K562 treated with DMSO at 1 percent for 12 hours (cell line): Measurements from ENCODE around the gene FBXO11. TPM values are rescaled to one million over a fixed set of nuclear protein-coding genes. Genes with fewer than 3 reads are reported as not detected.

ENCODE experiments used
- total RNA-seq: library from RNA; unstranded; fragments of 300-600 nt; gene quantifications from 2 replicates; pipeline ENCODE4 v1.2.3, GENCODE V29; 2022; ENCODE audit not compliant: insufficient read depth

FBXO11 gene
- 7.3 and 24.0 TPM in 2 replicates for total RNA-seq

GRCh38 chr2:47906157-47907038 lies at the start of gene FBXO11:
Gene FBXO11 (minus strand): TSS chr2:47906498. CDS start chr2:47905720, 778 bp downstream.

DNA sequence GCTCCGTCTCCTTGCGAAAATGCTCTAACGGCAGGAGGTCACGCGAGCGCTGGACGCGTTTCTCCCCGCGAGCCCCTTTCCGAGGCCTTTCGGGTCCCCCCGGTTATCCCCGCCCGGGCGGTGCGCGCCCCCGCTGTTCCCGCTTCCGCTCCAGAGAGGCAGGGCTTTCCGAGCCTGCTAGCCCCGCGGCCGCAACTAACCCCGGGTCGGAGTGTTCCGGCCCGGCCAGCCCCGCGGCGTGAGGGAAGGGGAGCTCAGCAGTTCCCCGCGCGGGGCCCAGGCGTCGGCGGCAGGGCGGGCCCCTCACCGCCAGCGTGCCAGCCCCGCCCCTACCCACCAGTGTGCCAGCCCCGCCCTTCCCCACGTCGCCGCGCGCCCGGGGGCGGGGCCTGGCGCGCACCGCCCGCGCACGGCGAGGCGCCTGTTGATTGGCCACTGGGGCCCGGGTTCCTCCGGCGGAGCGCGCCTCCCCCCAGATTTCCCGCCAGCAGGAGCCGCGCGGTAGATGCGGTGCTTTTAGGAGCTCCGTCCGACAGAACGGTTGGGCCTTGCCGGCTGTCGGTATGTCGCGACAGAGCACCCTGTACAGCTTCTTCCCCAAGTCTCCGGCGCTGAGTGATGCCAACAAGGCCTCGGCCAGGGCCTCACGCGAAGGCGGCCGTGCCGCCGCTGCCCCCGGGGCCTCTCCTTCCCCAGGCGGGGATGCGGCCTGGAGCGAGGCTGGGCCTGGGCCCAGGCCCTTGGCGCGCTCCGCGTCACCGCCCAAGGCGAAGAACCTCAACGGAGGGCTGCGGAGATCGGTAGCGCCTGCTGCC lies 123.4 kb downstream of the FBXO11 start, which contains the start of gene MSH6:
TSS of gene MSH6 (plus strand) at position 475 of the 815 bp plus-strand sequence. CDS start at position 564, 89 bp downstream.

Other genes starting within 250 kb of the FBXO11 start
- 24.0 and 53.9 TPM in 2 replicates for gene MSH6, start 123.4 kb downstream of the FBXO11 start, total RNA-seq